Ovary (tissue), 9 donors: Measurements from ENCODE around the gene CAPN5. TPM values are rescaled to one million over a fixed set of nuclear protein-coding genes. Genes with fewer than 3 reads are reported as not detected.
A peak's percentile ranks its signal among the peaks of the same experiment; 100 is the strongest.

Experiments used
- DNase-seq, 5 donors: peaks; one replicate each; pipeline ENCODE4 v3.0.0-alpha.2; 2019 to 2020
- H3K27ac ChIP-seq, 2 donors: fragments of 200-600 bp; one replicate each; pipeline versions ENCODE4 v1.5.1 to v1.8.0; 2019 to 2022
- H3K27me3 ChIP-seq: fragments of 200-600 bp; one replicate; pipeline ENCODE4 v1.8.0; 2022
- H3K36me3 ChIP-seq: fragments of 200-600 bp; sonication (generic); one replicate; pipeline ENCODE4 v1.5.1; 2019
- H3K4me1 ChIP-seq: one replicate; pipeline ENCODE4 v1.8.1; 2013; ENCODE audit warnings: mild to moderate bottlenecking, moderate library complexity; ENCODE audit not compliant: insufficient read depth
- H3K4me3 ChIP-seq: fragments of 200-600 bp; sonication (generic); one replicate; pipeline ENCODE4 v1.5.1; 2017
- H3K9me3 ChIP-seq, 2 donors: fragments of 200-600 bp in 1 of 2; sonication (generic) in 1 of 2; one replicate each; pipeline versions ENCODE4 v1.5.1 to v1.8.1; 2013 to 2019; ENCODE audit warnings: mild to moderate bottlenecking in 1 of 2, moderate library complexity in 1 of 2
- EP300 ChIP-seq: sonication (generic); formaldehyde crosslinking; IDR thresholded peaks from one replicate; pipeline ENCODE4 v1.6.1; 2017; ENCODE audit warnings: antibody characterized with exemption
- POLR2A ChIP-seq: fragments of 450-650 bp; IDR thresholded peaks from one replicate; pipeline ENCODE4 v1.6.1; 2017; ENCODE audit warnings: antibody characterized with exemption, mild to moderate bottlenecking, moderate library complexity
- WGBS, 3 donors: extraction: QIAGEN DNeasy Blood & Tissue Kit in 1 of 3; methylation state at CpG; one replicate each; pipeline versions ENCODE4 v1.1.5 to v1.1.7; 2013 to 2017; 5-methylcytosine and 5-hydroxymethylcytosine counted together
- intact Hi-C, 4 donors: fragments of 100-400 bp; cut with DNase I; formaldehyde crosslinking; loops; one replicate each; pipeline versions ENCODE4 v1.11.0 to v1.15.1; 2022 to 2023
- polyA plus RNA-seq, 2 donors: library from polyadenylated mRNA; stranded (reverse); fragments of 200-250 nt in 1 of 2; fragments of 350-450 nt in 1 of 2; fragmentation: Illumina TruSeq in 1 of 2; extraction: RNeasy Lipid Tissue Mini Kit (QIAGEN cat#74804) in 1 of 2; gene quantifications; one replicate each; pipeline ENCODE4 v1.2.3, GENCODE V29; 2013 to 2014
- total RNA-seq, 7 donors: library from RNA; depleted of rRNA in 2 of 7; stranded (reverse); fragments of >200 nt in 2 of 7; fragmentation: NEBNext Ultra II Directional in 3 of 7; extraction: Animal tissue kit (Norgen Biotek cat#: 25700) in 3 of 7; gene quantifications; one replicate each; pipeline versions ENCODE4 v1.1.0 to v1.2.4, GENCODE V29; 2016 to 2023
- TF ChIP-seq, protein P1 (sequence below), 3 donors: fragments of 450-650 bp in 2 of 3; fragments of 200-600 bp in 1 of 3; IDR thresholded peaks; one replicate each; pipeline versions ENCODE4 v1.5.1 to v1.8.0; 2016 to 2022; ENCODE audit warnings: antibody characterized with exemption in 3 of 3, mild to moderate bottlenecking in 1 of 3
- donor health status: DM: no; HTN: no; CAD: no; lungs with moderate emphysema.
- donor health status: DM: no; HTN: no; CAD: no.
- donor health status: Bipolar disorder and iron deficiency.
- donor health status: DM: yes; HTN: yes; CAD: no.
- donor health status: DM: no; HTN: no; CAD: no.
- donor health status: DM: yes; HTN: yes; CAD: no.

Gene CAPN5
- total and polyA plus RNA-seq, 9 donors, result 3.0 to 82.2 (median 21.3) TPM

DNA sequence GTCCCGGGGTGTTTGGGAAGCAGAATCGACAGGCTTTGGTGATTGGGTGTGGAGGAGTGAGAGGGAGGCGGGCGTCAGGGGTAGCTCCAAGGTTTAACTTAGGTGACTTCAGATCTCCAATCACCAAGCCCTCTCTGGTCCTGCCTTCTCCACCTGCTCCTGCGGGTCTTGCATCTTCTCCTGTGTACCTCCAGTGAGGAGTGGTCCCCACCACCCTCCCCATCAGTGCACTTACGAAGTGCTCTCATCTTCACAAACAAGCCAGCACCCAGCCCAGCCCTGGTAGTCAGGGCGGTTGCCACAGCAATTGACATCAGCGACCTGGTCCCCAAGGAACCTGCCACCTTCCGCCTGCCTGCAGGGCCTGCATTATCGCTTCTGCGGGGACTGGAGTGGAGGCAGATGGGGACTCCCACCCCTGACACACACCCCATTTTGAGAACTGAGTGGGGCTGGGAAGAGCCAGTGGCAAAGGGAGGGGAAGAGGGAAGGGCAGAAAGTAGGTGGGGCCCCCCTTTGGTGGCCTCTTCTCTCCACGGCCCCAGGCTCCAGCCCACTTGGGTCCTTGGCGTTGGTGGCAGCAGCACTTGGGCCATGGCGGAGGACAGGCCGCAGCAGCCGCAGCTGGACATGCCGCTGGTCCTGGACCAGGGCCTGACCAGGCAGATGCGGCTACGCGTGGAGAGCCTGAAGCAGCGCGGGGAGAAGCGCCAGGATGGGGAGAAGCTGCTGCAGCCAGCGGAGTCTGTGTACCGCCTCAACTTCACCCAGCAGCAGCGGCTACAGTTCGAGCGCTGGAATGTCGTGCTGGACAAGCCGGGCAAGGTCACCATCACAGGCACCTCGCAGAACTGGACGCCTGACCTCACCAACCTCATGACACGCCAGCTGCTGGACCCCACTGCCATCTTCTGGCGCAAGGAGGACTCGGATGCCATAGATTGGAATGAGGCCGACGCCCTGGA is 35.8 kb downstream of the CAPN5 start, which contains the start of gene OMP:
TSS of gene OMP (plus strand) at position 595 of the 965 bp plus-strand sequence. CDS start at position 595, 0 bp downstream.
- TF ChIP-seq POLR2A (no peak), EP300 (no peak)
- TF ChIP-seq, protein P1, sequence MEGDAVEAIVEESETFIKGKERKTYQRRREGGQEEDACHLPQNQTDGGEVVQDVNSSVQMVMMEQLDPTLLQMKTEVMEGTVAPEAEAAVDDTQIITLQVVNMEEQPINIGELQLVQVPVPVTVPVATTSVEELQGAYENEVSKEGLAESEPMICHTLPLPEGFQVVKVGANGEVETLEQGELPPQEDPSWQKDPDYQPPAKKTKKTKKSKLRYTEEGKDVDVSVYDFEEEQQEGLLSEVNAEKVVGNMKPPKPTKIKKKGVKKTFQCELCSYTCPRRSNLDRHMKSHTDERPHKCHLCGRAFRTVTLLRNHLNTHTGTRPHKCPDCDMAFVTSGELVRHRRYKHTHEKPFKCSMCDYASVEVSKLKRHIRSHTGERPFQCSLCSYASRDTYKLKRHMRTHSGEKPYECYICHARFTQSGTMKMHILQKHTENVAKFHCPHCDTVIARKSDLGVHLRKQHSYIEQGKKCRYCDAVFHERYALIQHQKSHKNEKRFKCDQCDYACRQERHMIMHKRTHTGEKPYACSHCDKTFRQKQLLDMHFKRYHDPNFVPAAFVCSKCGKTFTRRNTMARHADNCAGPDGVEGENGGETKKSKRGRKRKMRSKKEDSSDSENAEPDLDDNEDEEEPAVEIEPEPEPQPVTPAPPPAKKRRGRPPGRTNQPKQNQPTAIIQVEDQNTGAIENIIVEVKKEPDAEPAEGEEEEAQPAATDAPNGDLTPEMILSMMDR (IDR thresholded peaks at IDR 0.05), result no peak
- DNase-seq, result peak in 1 of 5 donors; percentile 14
- H3K4me1 ChIP-seq, result peaks cover 6% of the 10 kb centered on the region
- no peaks in the 10 kb centered on the region for H3K36me3 ChIP-seq
- no peak within 1 kb of the TSS for H3K27ac ChIP-seq
- intact Hi-C loops, result no loop called here
- no peak within 1 kb of the TSS for H3K4me3 ChIP-seq
- H3K27me3 ChIP-seq, result no peaks in the 10 kb centered on the region
- H3K9me3 ChIP-seq, result no peaks in the 10 kb centered on the region
- WGBS, 3 donors, result 91 to 94% (median 92%) methylated on average over 34 to 37 of the region's 37 CpGs

DNA sequence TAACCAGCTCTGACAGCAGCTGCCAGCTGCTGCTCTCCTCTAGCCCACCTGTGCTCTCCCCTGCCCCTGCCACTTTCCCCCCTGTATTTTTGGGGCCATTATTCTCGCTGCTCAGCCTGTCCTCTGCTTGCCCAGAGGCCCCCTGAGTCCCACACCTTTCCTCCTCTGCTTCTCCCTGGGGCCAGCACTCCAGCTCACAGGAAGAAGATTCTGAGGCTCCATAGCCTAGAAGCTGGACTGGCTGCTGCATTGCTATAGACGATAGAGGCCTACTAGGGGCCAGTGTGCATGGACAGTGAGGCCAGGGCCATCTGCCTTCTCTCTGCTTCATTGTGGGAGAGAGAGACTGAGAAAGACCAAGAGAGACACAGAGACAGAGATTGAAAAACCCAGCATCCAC is 36.5 kb downstream of the CAPN5 start:
- intact Hi-C loops, result no loop called here
- Histone ChIP-seq H3K4me1 (peaks cover 13% of the 10 kb centered on the region), H3K27me3 (no peaks in the 10 kb centered on the region), H3K36me3 (no peaks in the 10 kb centered on the region), H3K4me3 (no peak overlapping the region), H3K27ac (no peak overlapping the region), H3K9me3 (no peaks in the 10 kb centered on the region)
- DNase-seq, result no peak
- WGBS, 3 donors, result 50 to 79% (median 52%) methylated on average over 2 of the region's 2 CpGs
- TF ChIP-seq POLR2A (no peak), EP300 (no peak)
- TF ChIP-seq, protein P1 (IDR thresholded peaks at IDR 0.05), result no peak

DNA sequence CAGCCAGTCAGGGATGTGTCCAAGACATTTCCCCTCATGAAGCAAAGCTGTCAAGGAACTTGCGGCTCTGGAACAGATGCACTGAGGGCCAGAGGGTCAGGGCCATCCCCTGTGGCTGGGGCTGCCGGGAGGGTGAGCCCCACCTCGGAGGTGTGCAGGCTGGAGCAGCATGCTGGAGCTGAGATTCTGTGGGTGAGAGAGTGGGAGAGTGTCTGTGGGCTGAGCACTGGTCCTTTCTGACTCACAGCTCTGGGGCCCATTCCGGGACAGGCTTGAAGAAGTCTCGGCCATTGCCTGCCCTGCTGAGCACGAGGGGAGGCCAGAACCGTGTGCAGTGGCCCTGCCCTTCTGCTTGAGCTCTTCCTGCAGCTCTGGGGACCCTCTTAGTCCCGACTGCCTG is 38.0 kb downstream of the CAPN5 start:
- intact Hi-C loops, result no loop called here
- peaks cover 17% of the 10 kb centered on the region for H3K4me1 ChIP-seq

DNA sequence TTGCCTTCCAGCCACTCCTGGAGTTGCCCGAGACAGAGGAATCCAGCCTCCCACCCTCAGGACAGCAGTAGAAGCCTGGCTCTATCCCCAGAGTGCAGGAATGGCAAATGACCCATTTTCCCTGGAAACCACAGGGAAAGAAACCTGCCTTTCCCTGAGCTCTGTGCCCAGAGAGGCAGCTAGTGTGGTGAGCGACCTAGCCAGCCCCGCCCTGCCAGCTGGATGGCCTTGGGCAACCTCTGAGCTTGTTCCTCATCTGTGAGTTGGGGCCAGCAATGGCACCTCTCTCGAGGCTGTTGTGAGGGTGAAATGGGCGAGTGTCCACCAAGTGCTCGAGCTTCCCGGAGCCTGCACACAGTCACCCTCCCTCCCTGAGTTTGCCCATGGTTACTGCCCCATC is 39.5 kb downstream of the CAPN5 start:
- TF ChIP-seq, protein P1 (IDR thresholded peaks at IDR 0.05), result no peak
- TF ChIP-seq POLR2A (no peak), EP300 (no peak)
- no peak overlapping the region for H3K27ac ChIP-seq
- no peaks in the 10 kb centered on the region for H3K27me3 ChIP-seq
- no peaks in the 10 kb centered on the region for H3K36me3 ChIP-seq
- no peak overlapping the region for H3K4me3 ChIP-seq
- no peaks in the 10 kb centered on the region for H3K9me3 ChIP-seq
- peaks cover 17% of the 10 kb centered on the region for H3K4me1 ChIP-seq
- 74 to 79% (median 78%) methylated on average over 5 to 7 of the region's 7 CpGs for WGBS, 3 donors
- intact Hi-C loops, result no loop called here
- DNase-seq, result no peak

More for the DNA sequence above, 38.0 kb downstream of the CAPN5 start:
- H3K36me3 ChIP-seq, result no peaks in the 10 kb centered on the region
- no peaks in the 10 kb centered on the region for H3K9me3 ChIP-seq
- no peak overlapping the region for H3K4me3 ChIP-seq
- TF ChIP-seq POLR2A (no peak), EP300 (no peak)
- TF ChIP-seq, protein P1 (IDR thresholded peaks at IDR 0.05), result no peak
- WGBS, 3 donors, result 37 to 52% (median 51%) methylated on average over 8 of the region's 8 CpGs
- no peak for DNase-seq
- H3K27ac ChIP-seq, result no peak overlapping the region
- no peaks in the 10 kb centered on the region for H3K27me3 ChIP-seq
